Activated naive CD4-positive, alpha-beta T cell treated with anti-CD3 and anti-CD28 coated beads, Interleukin-2, amount 50 U/mL, for 72 hours (primary cell): ENCODE data around the gene CISTR. TPM values are rescaled to one million over a fixed set of nuclear protein-coding genes. Genes with fewer than 3 reads are reported as not detected.
"Not testable (repeated sequence)": the region's sequence is repeated elsewhere in the genome, so short reads cannot be mapped to it uniquely, and the experiment has no call there.

Experiments
- ATAC-seq, 2 donors: fragments of 150-1000 bp; cut with Tn5 transposase; 2 replicates each; pipeline ENCODE4 v1.10.0; 2021; ENCODE audit warnings: mild to moderate bottlenecking in 2 of 2, moderate library complexity in 2 of 2
- DNase-seq, 2 donors: peaks; one replicate each; pipeline ENCODE4 v3.0.0; 2021 to 2022; ENCODE audit warnings: low spot score in 2 of 2
- H3K27ac Mint-ChIP-seq, 2 donors: one replicate each; pipeline ENCODE4 v1.8.0; 2022; ENCODE audit warnings: mild to moderate bottlenecking in 2 of 2, mixed read lengths in 2 of 2
- H3K36me3 Mint-ChIP-seq, 2 donors: one replicate each; pipeline ENCODE4 v1.8.0; 2022; ENCODE audit warnings: mixed read lengths in 2 of 2
- H3K9me3 Mint-ChIP-seq, 2 donors: one replicate each; pipeline ENCODE4 v1.8.0; 2022; ENCODE audit warnings: mixed read lengths in 2 of 2
- total RNA-seq, 2 donors: library from RNA; stranded (reverse); gene quantifications; one replicate each; pipeline ENCODE4 v1.2.3, GENCODE V29; 2022

The CISTR gene
- total RNA-seq, 2 donors from 2014 or later = not detected

- no peaks in the 10 kb centered on the region for H3K36me3 Mint-ChIP-seq
- DNase-seq (no peak), ATAC-seq (no peak)
- H3K27ac Mint-ChIP-seq = no peak overlapping the region
- no peaks in the 10 kb centered on the region for H3K9me3 Mint-ChIP-seq
Observed at GRCh38 chr12:53775478-53776145, 23.8 kb upstream of the CISTR start.

GRCh38 chr12:53770281-53770680, 18.5 kb upstream of the CISTR start:
- Mint-ChIP-seq H3K9me3 (no peaks in the 10 kb centered on the region), H3K36me3 (no peaks in the 10 kb centered on the region), H3K27ac (no peak overlapping the region)
- DNase-seq = no peak
- no peak for ATAC-seq

GRCh38 chr12:53768976-53769375, 17.2 kb upstream of the CISTR start:
- DNase-seq (no peak), ATAC-seq (no peak)
- no peaks in the 10 kb centered on the region for H3K36me3 Mint-ChIP-seq
- no peaks in the 10 kb centered on the region for H3K9me3 Mint-ChIP-seq
- no peak overlapping the region for H3K27ac Mint-ChIP-seq

- no peaks in the 10 kb centered on the region for H3K36me3 Mint-ChIP-seq
- H3K9me3 Mint-ChIP-seq = no peaks in the 10 kb centered on the region
- no peak overlapping the region for H3K27ac Mint-ChIP-seq
- no peak for ATAC-seq
- no peak for DNase-seq
Observed at GRCh38 chr12:53766881-53767280, 15.1 kb upstream of the CISTR start.

- no peaks in the 10 kb centered on the region for H3K36me3 Mint-ChIP-seq
- no peaks in the 10 kb centered on the region for H3K9me3 Mint-ChIP-seq
- ATAC-seq (no peak), DNase-seq (no peak)
- H3K27ac Mint-ChIP-seq = no peak overlapping the region
Observed at GRCh38 chr12:53765891-53766290, 14.1 kb upstream of the CISTR start.

- no peak for ATAC-seq
- no peak for DNase-seq
- no peaks in the 10 kb centered on the region for H3K9me3 Mint-ChIP-seq
- no peaks in the 10 kb centered on the region for H3K36me3 Mint-ChIP-seq
- no peak overlapping the region for H3K27ac Mint-ChIP-seq
Observed at GRCh38 chr12:53764615-53765014, 12.8 kb upstream of the CISTR start.

GRCh38 chr12:53762793-53763192, 11.0 kb upstream of the CISTR start:
- not testable (repeated sequence) for ATAC-seq, DNase-seq, H3K9me3 Mint-ChIP-seq, H3K36me3 Mint-ChIP-seq, H3K27ac Mint-ChIP-seq

GRCh38 chr12:53761306-53761705, 9.5 kb upstream of the CISTR start:
- ATAC-seq (no peak), DNase-seq (no peak)
- no peak overlapping the region for H3K27ac Mint-ChIP-seq
- no peaks in the 10 kb centered on the region for H3K9me3 Mint-ChIP-seq
- no peaks in the 10 kb centered on the region for H3K36me3 Mint-ChIP-seq

GRCh38 chr12:53759261-53759660, 7.5 kb upstream of the CISTR start:
- no peak for ATAC-seq
- H3K9me3 Mint-ChIP-seq = no peaks in the 10 kb centered on the region
- H3K27ac Mint-ChIP-seq = no peak overlapping the region
- DNase-seq = no peak
- no peaks in the 10 kb centered on the region for H3K36me3 Mint-ChIP-seq

- ATAC-seq (no peak), DNase-seq (no peak)
- Mint-ChIP-seq H3K27ac (no peak overlapping the region), H3K36me3 (no peaks in the 10 kb centered on the region), H3K9me3 (no peaks in the 10 kb centered on the region)
Observed at GRCh38 chr12:53758730-53759103, 6.9 kb upstream of the CISTR start.

- DNase-seq (no peak), ATAC-seq (no peak)
- no peaks in the 10 kb centered on the region for H3K36me3 Mint-ChIP-seq
- no peaks in the 10 kb centered on the region for H3K9me3 Mint-ChIP-seq
- no peak overlapping the region for H3K27ac Mint-ChIP-seq
Observed at GRCh38 chr12:53758081-53758729, 6.4 kb upstream of the CISTR start.

- peak; percentile 87 to 89 for ATAC-seq
- no peaks in the 10 kb centered on the region for H3K9me3 Mint-ChIP-seq
- H3K27ac Mint-ChIP-seq = no peak overlapping the region
- peak; percentile 82 to 92 for DNase-seq
- no peaks in the 10 kb centered on the region for H3K36me3 Mint-ChIP-seq
Observed at GRCh38 chr12:53757101-53757770, 5.5 kb upstream of the CISTR start.

GRCh38 chr12:53756300-53757100, 4.7 kb upstream of the CISTR start:
- DNase-seq (no peak), ATAC-seq (peak; percentile 14 to 29)
- H3K9me3 Mint-ChIP-seq = no peaks in the 10 kb centered on the region
- H3K27ac Mint-ChIP-seq = no peak overlapping the region
- H3K36me3 Mint-ChIP-seq = no peaks in the 10 kb centered on the region

GRCh38 chr12:53755893-53756292, 4.1 kb upstream of the CISTR start:
- Mint-ChIP-seq H3K36me3 (no peaks in the 10 kb centered on the region), H3K9me3 (no peaks in the 10 kb centered on the region), H3K27ac (no peak overlapping the region)
- ATAC-seq (no peak), DNase-seq (no peak)

GRCh38 chr12:53755451-53755891, 3.7 kb upstream of the CISTR start:
- Mint-ChIP-seq H3K9me3 (no peaks in the 10 kb centered on the region), H3K36me3 (no peaks in the 10 kb centered on the region), H3K27ac (no peak overlapping the region)
- no peak for ATAC-seq
- no peak for DNase-seq

- Mint-ChIP-seq H3K27ac (no peak overlapping the region), H3K9me3 (no peaks in the 10 kb centered on the region), H3K36me3 (no peaks in the 10 kb centered on the region)
- no peak for ATAC-seq
- no peak for DNase-seq
Observed at GRCh38 chr12:53754633-53755264, 3.0 kb upstream of the CISTR start.

GRCh38 chr12:53754188-53754585, 2.4 kb upstream of the CISTR start:
- H3K9me3 Mint-ChIP-seq = no peaks in the 10 kb centered on the region
- H3K27ac Mint-ChIP-seq = no peak overlapping the region
- H3K36me3 Mint-ChIP-seq = no peaks in the 10 kb centered on the region
- DNase-seq (no peak), ATAC-seq (no peak)
